Panc1 (cell line): ENCODE data around the gene NTN4.
"Not testable (repeated sequence)": the region's sequence is repeated elsewhere in the genome, so short reads cannot be mapped to it uniquely, and the experiment has no call there.

Experiments
- CTCF ChIP-seq: fragments of 450-650 bp; IDR thresholded peaks from 2 replicates; pipeline ENCODE4 v1.5.1; 2017; ENCODE audit warnings: mild to moderate bottlenecking
- REST ChIP-seq, 2 experiments: IDR thresholded peaks; 2 replicates each; pipeline ENCODE4 v1.6.1; 2011 to 2012; ENCODE audit warnings: low read depth in 2 of 2, control low read depth in 1 of 2, low read length in 1 of 2, mild to moderate bottlenecking in 1 of 2, moderate library complexity in 1 of 2; ENCODE audit not compliant: insufficient read depth in 1 of 2

- not testable (repeated sequence) for TF ChIP-seq CTCF; REST (IDR thresholded peaks at IDR 0.05; ENCODE audit: insufficient read depth in 1 of 2, low read depth in 2 of 2, low read length in 1 of 2)
These were observed 44.5 kb downstream of the NTN4 start for GRCh38 chr12:95746062-95746461.
